GM12872 (cell line): ENCODE data around the gene UST.

Source experiments
- TF ChIP-seq, protein P1 (sequence below): IDR thresholded peaks from 3 replicates; pipeline ENCODE4 v1.5.1; 2011; ENCODE audit warnings: low read depth, mild to moderate bottlenecking, low read length, moderate library complexity; ENCODE audit not compliant: insufficient read depth

UST gene

DNA sequence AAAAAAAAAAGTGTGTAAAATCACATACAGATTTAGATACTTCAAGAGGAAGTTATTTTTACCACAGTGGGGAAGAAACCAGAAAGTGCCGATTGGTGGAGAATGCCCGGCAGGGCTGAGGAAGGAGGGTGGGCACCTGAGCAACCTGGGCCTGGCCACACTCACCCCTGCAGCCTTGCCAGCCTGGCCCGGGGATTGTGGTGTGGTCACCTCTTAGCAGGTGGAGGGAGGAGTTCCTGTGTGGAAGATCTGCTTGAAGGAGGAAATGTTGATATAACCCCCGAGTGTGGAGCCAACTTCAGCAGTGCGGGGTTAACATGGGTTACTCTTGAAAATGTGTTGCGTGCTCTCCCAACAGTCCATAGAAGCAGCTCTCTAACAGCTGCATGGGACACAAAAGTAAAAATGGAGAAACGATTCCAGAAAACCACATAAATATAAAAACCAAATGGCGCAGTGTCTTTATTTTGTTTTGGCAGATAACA is 14.7 kb downstream of the UST start:
- TF ChIP-seq, protein P1, sequence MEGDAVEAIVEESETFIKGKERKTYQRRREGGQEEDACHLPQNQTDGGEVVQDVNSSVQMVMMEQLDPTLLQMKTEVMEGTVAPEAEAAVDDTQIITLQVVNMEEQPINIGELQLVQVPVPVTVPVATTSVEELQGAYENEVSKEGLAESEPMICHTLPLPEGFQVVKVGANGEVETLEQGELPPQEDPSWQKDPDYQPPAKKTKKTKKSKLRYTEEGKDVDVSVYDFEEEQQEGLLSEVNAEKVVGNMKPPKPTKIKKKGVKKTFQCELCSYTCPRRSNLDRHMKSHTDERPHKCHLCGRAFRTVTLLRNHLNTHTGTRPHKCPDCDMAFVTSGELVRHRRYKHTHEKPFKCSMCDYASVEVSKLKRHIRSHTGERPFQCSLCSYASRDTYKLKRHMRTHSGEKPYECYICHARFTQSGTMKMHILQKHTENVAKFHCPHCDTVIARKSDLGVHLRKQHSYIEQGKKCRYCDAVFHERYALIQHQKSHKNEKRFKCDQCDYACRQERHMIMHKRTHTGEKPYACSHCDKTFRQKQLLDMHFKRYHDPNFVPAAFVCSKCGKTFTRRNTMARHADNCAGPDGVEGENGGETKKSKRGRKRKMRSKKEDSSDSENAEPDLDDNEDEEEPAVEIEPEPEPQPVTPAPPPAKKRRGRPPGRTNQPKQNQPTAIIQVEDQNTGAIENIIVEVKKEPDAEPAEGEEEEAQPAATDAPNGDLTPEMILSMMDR, result no peak

DNA sequence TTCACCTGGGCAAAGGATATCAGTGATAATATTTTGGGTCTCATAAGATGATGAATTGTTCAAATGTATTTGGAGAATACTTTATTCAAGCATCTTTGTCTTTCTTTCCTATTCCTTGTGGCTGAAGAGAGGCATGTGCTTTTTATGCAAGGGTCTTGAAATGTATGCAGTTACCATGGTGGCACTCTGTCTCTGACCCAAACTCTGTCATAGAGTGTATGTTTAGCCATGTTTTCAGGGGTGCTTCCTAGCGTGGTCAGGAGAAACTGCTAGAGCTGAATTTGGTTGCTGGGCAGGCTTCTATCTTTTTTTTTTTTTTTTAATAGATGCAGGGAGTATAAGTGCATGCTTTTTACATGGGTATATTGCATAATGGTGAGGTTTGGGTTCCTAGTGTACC is 15.4 kb downstream of the UST start:
- TF ChIP-seq, protein P1, result no peak

DNA sequence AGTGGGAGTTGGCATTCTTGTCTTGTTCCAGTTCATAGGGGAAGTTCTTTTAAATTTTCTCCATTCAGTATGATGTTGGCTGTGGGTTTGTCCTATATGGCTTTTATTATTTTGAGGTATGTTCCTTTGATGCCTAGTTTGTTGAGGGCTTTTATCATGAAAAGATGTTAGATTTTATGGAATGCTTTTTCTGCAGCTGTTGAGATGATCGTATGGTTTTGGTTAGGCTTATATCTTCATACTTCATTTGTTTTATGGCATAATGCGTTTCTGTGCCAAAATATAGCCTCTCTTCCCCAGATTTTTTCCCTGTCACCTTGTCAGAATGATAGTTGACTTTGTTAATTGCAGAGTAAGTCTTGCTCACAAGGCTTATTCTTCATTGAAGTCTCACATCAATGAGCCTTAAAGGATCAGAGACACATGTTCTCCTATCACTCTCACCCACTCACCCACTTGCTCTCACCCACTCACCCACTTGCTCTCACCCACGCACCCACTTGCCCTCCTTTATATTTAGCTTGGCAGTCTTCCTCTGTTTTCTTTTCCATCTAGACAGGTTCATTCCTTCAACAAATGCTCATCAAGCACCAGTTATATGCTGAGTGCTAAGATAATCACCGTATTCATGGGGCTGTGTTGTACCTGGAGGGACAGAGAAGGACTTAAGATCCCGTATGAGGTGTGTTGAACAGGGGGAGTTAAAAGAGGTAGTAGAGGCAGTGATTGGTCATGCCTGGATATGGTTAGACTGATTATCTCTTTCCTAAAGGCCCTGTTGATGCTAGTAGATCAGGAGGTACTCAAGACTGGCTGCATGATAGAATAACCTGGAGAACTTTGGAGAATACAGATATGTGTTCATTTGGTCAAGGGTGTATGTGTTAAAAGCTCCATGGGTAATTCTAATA is 19.3 kb downstream of the UST start:
- TF ChIP-seq, protein P1, result no peak

DNA sequence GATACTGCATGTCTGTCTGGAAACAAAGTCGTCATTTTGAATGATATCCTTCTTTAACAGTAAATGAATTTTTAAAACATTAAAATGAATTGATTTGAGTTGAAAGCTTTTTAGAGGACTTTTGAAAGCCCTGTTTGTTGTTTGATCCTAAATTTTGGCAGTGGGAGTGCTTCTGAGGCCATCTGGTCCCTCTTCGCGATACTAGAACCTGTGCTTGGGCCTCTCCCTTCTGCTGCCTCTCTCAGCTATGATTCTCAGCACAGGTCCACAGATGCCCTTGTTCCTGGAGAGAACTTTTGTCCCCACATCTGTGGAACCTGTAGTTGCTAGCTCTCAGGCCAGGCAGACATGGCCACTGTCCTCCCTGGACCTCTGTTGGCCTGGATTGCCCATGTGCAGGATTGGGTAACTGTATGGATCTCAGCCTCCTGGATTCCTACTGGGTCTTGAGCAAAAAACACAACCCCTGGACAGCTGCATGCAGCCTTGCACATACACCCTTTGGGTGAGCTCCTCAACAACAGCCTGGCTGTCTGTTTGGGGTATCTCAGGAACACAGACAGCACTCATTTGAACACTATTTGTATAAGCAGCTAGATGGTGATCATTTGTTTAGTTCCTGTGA is 21.9 kb downstream of the UST start:
- TF ChIP-seq, protein P1, result no peak

DNA sequence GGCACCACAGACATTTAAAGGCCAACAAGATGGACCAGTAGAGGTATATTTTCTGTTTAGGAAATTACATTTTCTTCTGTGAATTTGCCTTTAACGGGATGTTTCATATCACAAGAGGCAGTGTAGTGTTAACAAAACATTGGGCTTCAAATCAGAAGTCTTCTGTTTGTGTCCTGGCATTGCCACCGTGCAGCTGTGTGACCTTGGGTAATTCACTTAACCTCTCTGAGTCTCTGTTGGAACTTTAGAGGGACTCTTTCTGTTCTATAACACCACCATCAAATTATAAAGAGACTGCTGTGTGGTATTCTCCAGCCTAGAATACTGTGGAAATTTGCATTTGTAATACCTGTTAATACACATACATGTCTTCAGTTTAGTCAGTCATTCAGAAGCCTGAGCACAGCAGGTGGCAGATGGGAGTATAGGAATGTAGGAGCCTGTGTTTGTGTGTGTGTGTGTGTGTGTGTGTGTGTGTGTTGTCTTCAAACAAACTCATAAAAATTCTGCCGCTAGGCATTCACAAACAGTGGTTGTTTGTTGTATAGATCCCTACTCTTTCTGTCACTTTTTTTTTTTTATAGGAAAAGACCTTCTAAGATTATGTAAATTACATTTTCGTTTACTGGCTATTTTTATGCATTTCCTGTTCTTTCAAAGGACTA is 22.6 kb downstream of the UST start:
- TF ChIP-seq, protein P1, result no peak

DNA sequence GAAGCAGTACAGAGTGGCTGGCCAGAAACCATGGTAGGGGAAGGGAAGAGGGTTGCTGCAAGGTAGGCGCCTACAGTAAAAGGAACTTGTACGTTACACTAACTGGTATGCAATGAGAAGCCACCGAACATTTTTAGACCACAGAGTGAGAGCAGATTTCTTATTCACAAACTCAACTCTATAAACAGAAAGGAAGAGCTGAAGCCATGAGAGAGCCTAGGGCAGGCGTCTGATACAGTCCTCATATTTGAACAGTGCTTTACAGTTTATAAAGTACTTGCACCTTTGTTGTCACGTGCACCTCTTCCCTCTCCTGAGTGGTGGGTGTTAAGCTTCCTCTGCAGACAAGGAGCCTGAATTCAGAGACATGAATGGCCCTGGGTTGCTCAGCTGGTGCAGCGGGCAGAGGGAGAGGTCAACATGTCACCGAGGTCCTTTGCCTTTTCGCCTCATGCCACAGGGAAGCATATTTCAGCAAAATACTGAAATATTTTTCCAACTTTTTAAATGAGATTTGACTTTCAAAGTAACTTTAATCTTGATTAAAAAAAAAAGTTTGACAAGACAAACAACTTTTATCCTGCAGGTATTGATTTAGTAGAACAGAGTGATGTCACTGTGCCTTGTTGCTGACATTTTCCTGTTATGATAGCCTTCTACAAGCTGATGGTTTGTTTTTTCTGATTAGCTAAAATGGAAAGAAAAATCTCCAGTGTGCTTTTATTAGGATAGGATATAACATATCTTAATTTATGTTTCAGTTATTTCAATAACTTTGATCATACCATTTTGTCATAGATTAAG is 23.8 kb downstream of the UST start:
- TF ChIP-seq, protein P1, result no peak
